HG02981 (cell line): ENCODE measurements around the gene PSMC6.

Experiments
- ATAC-seq: cut with Tn5 transposase; IDR thresholded peaks from one replicate; pipeline ENCODE4 v1.9.1; 2021; ENCODE audit warnings: mild to moderate bottlenecking, moderate library complexity; ENCODE audit not compliant: unreplicated experiment

PSMC6 gene

DNA sequence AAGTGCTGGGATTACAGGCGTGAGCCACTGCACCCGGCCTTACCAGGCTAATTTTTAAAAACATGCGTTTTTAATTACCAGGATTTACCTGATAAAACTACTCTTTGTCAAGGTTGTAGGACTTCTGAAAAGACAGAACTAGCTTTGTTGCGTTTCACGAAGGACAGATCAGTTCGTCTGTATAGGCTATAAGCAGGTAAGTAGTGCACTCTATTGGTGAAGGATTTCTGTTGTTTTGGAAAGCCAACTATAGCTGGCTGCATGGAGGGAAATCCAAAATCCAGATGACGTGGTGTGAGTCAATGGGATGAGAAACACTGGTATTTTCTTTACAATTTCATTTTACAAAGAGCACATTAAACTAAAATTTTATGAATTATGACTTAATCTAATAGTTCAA, 69.8 kb downstream of the PSMC6 start:
- no peak for ATAC-seq
